ENCODE data around the gene MED8. TPM values are rescaled to one million over a fixed set of nuclear protein-coding genes. Genes with fewer than 3 reads are reported as not detected.

Gene MED8
- total RNA-seq, 4 donors from 2014 or later = 27.6 to 34.1 (median 32.0) TPM

- intact Hi-C loops (cut with DNase I) = no loop called here
- Histone ChIP-seq H3K9me3 (no peaks in the 10 kb centered on the region), H3K36me3 (peaks cover 73 to 100% (median 99%) of the 10 kb centered on the region in 4 donors), H3K4me3 (no peak overlapping the region), H3K27me3 (no peaks in the 10 kb centered on the region), H3K4me1 (no peaks in the 10 kb centered on the region), H3K27ac (replicated peaks in 1 of 4) (no peak overlapping the region)
- TF ChIP-seq POLR2AphosphoS5 (IDR thresholded peaks at IDR 0.05) (no peak), CTCF (IDR thresholded peaks at IDR 0.05) (no peak), EP300 (IDR thresholded peaks at IDR 0.05) (no peak), POLR2A (IDR thresholded peaks at IDR 0.05; ENCODE audit: low read depth) (no peak)
- 90% methylated on average over 14 of the region's 14 CpGs for WGBS
- DNase-seq (ENCODE audit: extremely low spot score) = no peak
Observed at GRCh38 chr1:43427524-43427923, 37.9 kb upstream of the MED8 start.

- intact Hi-C loops (cut with DNase I) = no loop called here
- no peaks in the 10 kb centered on the region for H3K9me3 ChIP-seq
- no peak overlapping the region for H3K4me3 ChIP-seq
- no peak overlapping the region for H3K27ac ChIP-seq (replicated peaks in 1 of 4)
- peaks cover 73 to 100% (median 99%) of the 10 kb centered on the region in 4 donors for H3K36me3 ChIP-seq
- TF ChIP-seq CTCF (IDR thresholded peaks at IDR 0.05) (no peak), POLR2A (IDR thresholded peaks at IDR 0.05; ENCODE audit: low read depth) (no peak), EP300 (IDR thresholded peaks at IDR 0.05) (no peak), POLR2AphosphoS5 (IDR thresholded peaks at IDR 0.05) (no peak)
- H3K27me3 ChIP-seq = no peaks in the 10 kb centered on the region
- no peak for DNase-seq (ENCODE audit: extremely low spot score)
- H3K4me1 ChIP-seq = no peaks in the 10 kb centered on the region
- WGBS = 90% methylated on average over 11 of the region's 11 CpGs
Observed at GRCh38 chr1:43426221-43426620, 36.6 kb upstream of the MED8 start.

- no peak for DNase-seq (ENCODE audit: extremely low spot score)
Observed at GRCh38 chr1:43425045-43425444, 35.4 kb upstream of the MED8 start.

GRCh38 chr1:43423672-43424550 is 34.3 kb upstream of the MED8 start:
- no peak overlapping the region for H3K4me3 ChIP-seq
- no peaks in the 10 kb centered on the region for H3K4me1 ChIP-seq
- no peak overlapping the region for H3K27ac ChIP-seq (replicated peaks in 1 of 4)
- TF ChIP-seq POLR2AphosphoS5 (IDR thresholded peaks at IDR 0.05) = no peak
- no peak for TF ChIP-seq CTCF (IDR thresholded peaks at IDR 0.05)
- TF ChIP-seq POLR2A (IDR thresholded peaks at IDR 0.05; ENCODE audit: low read depth) = no peak
- TF ChIP-seq EP300 (IDR thresholded peaks at IDR 0.05) = no peak
- H3K9me3 ChIP-seq = no peaks in the 10 kb centered on the region
- intact Hi-C loops (cut with DNase I) = no loop called here
- no peak for DNase-seq (ENCODE audit: extremely low spot score)
- WGBS = 92% methylated on average over 23 of the region's 23 CpGs
- no peaks in the 10 kb centered on the region for H3K27me3 ChIP-seq
- H3K36me3 ChIP-seq = peaks cover 77 to 100% (median 99%) of the 10 kb centered on the region in 4 donors

More at GRCh38 chr1:43425045-43425444, 35.4 kb upstream of the MED8 start:
- intact Hi-C loops (cut with DNase I) = no loop called here
- Histone ChIP-seq H3K27ac (replicated peaks in 1 of 4) (no peak overlapping the region), H3K36me3 (peaks cover 74 to 100% (median 99%) of the 10 kb centered on the region in 4 donors), H3K9me3 (no peaks in the 10 kb centered on the region), H3K4me3 (no peak overlapping the region), H3K27me3 (no peaks in the 10 kb centered on the region), H3K4me1 (no peaks in the 10 kb centered on the region)
- 74% methylated on average over 4 of the region's 4 CpGs for WGBS
- TF ChIP-seq POLR2A (IDR thresholded peaks at IDR 0.05; ENCODE audit: low read depth) = no peak
- TF ChIP-seq EP300 (IDR thresholded peaks at IDR 0.05) = no peak
- TF ChIP-seq CTCF (IDR thresholded peaks at IDR 0.05) = no peak
- TF ChIP-seq POLR2AphosphoS5 (IDR thresholded peaks at IDR 0.05) = no peak
